ENCODE data around the gene ZNF462. TPM values are rescaled to one million over a fixed set of nuclear protein-coding genes. Genes with fewer than 3 reads are reported as not detected.

The ZNF462 gene
- total and polyA plus RNA-seq, 2 of the 13 experiments (the other 11 are each of a cell fraction or from before 2014, with no cell fraction given) = not detected

- TF ChIP-seq ZFP36L1 (CRISPR knock-in tag; IDR thresholded peaks at IDR 0.05) = no peak
- no peak for TF ChIP-seq U2AF2 (IDR thresholded peaks at IDR 0.05; ENCODE audit: low read depth, low read length)
- TF ChIP-seq ZKSCAN5 (CRISPR knock-in tag; IDR thresholded peaks at IDR 0.05) = no peak
- no peak for TF ChIP-seq ZSCAN25 (CRISPR knock-in tag; IDR thresholded peaks at IDR 0.05)
- TF ChIP-seq KLF6 (CRISPR knock-in tag; IDR thresholded peaks at IDR 0.05) = no peak
- no peak for TF ChIP-seq ZBTB20 (CRISPR knock-in tag; IDR thresholded peaks at IDR 0.05; ENCODE audit: borderline replicate concordance, low read depth)
- TF ChIP-seq SIN3B (IDR thresholded peaks at IDR 0.05; ENCODE audit: low read length) = no peak
Measured at GRCh38 chr9:107018861-107019545, 156.0 kb downstream of the ZNF462 start (continued).

- TF ChIP-seq ZNF891 (CRISPR knock-in tag; IDR thresholded peaks at IDR 0.05) (no peak), CC2D1A (CRISPR knock-in tag; IDR thresholded peaks at IDR 0.05) (no peak), TEAD3 (CRISPR knock-in tag; optimal IDR thresholded peaks at IDR 0.05; ENCODE audit: borderline replicate concordance) (no peak), HNRNPLL (IDR thresholded peaks at IDR 0.05; ENCODE audit: low read depth, low read length, poor library complexity, severe bottlenecking) (no peak), FOXJ3 (CRISPR knock-in tag; IDR thresholded peaks at IDR 0.05; ENCODE audit: borderline replicate concordance) (no peak), ZNF292 (CRISPR knock-in tag; IDR thresholded peaks at IDR 0.05; ENCODE audit: borderline replicate concordance, low read depth) (no peak)
- H3K27me3 ChIP-seq (ENCODE audit: control insufficient read depth in 1 of 2, insufficient read depth in 2 of 2, low read length in 2 of 2) = no peaks in the 10 kb centered on the region
- DNase-seq (ENCODE audit: low spot score) = no peak
- CTCF ChIA-PET (ENCODE audit: low intra/inter-chr PET ratio, low total read pairs) = no interaction called here
- H2AFZ ChIP-seq (ENCODE audit: low read length) = no peak overlapping the region
- no peak for ATAC-seq
- no peaks in the 10 kb centered on the region for H3K9me3 ChIP-seq (ENCODE audit: low read length)
- H3K36me3 ChIP-seq (replicated peaks in 1 of 2; ENCODE audit: control insufficient read depth in 1 of 2, insufficient read depth in 2 of 2, low read length in 2 of 2) = no peaks in the 10 kb centered on the region
- H3K4me1 ChIP-seq (ENCODE audit: insufficient read depth, low read length) = no peaks in the 10 kb centered on the region
- 0% methylated on average over 1 of the region's 2 CpGs for WGBS (ENCODE audit: low lambda C conversion rate)
- no TSS peak for BruUV-seq (replicated peaks)
- H4K20me1 ChIP-seq (ENCODE audit: insufficient read depth, low read length) = no peaks in the 10 kb centered on the region
- intact Hi-C loops (cut with micrococcal nuclease; ENCODE audit: unreplicated experiment) = no loop called here
- POLR2A ChIA-PET = no interaction called here
- no peak overlapping the region for H3K27ac ChIP-seq (ENCODE audit: extremely low read length, insufficient read depth, low read length)
- H3K9ac ChIP-seq (ENCODE audit: insufficient read depth, low read depth, low read length) = no peak overlapping the region
- no peak for FAIRE-seq
- H3K79me2 ChIP-seq (ENCODE audit: insufficient read depth, low read length) = no peaks in the 10 kb centered on the region
- no peak overlapping the region for H3K4me3 ChIP-seq (replicated peaks in 1 of 3; ENCODE audit: insufficient read depth in 1 of 3, low read depth in 2 of 3, low read length in 3 of 3)
- in situ Hi-C loops (cut with HindIII; ENCODE audit: extremely low pct_ligation_motif_present, low pct_unique_long_range_greater_than_20kb) = no loop called here
- no peak overlapping the region for H3K4me2 ChIP-seq (ENCODE audit: low read depth, low read length)
Measured at GRCh38 chr9:107020040-107020530, 157.1 kb downstream of the ZNF462 start.
